ENCODE results near the gene SYNDIG1.
A peak's percentile ranks its signal among the peaks of the same experiment; 100 is the strongest.

The SYNDIG1 gene

GRCh38 chr20:24638591-24639548 is 169.4 kb downstream of the SYNDIG1 start:
- intact Hi-C loops (cut with DNase I): loop anchor here (10.0 kb wide), 1 partner anchor 134 kb away; no protein-coding TSS in a partner anchor
- DNase-seq: no peak

GRCh38 chr20:24640276-24640675 is 170.8 kb downstream of the SYNDIG1 start:
- intact Hi-C loops (cut with DNase I): no loop called here
- no peak for DNase-seq

GRCh38 chr20:24640686-24641085 is 171.3 kb downstream of the SYNDIG1 start:
- intact Hi-C loops (cut with DNase I): no loop called here

GRCh38 chr20:24643731-24644626 is 174.6 kb downstream of the SYNDIG1 start:
- no peak for DNase-seq
- intact Hi-C loops (cut with DNase I): no loop called here

More at GRCh38 chr20:24640686-24641085, 171.3 kb downstream of the SYNDIG1 start:
- no peak for DNase-seq

GRCh38 chr20:24646321-24646720 is 176.9 kb downstream of the SYNDIG1 start:
- no peak for DNase-seq
- intact Hi-C loops (cut with DNase I): no loop called here

GRCh38 chr20:24647713-24648112 is 178.3 kb downstream of the SYNDIG1 start:
- no peak for DNase-seq
- intact Hi-C loops (cut with DNase I): no loop called here

- peak in 2 of 10 donors; percentile 12 to 34 for DNase-seq
- intact Hi-C loops (cut with DNase I): no loop called here
Measured at GRCh38 chr20:24648481-24648880, 179.1 kb downstream of the SYNDIG1 start.

GRCh38 chr20:24648919-24649318 is 179.5 kb downstream of the SYNDIG1 start:
- peak in 2 of 10 donors; percentile 6 to 11 for DNase-seq
- intact Hi-C loops (cut with DNase I): no loop called here

GRCh38 chr20:24649787-24650490 is 180.5 kb downstream of the SYNDIG1 start:
- DNase-seq: peak in 4 of 10 donors; percentile 32 to 77 (median 52)
- intact Hi-C loops (cut with DNase I): no loop called here

GRCh38 chr20:24651171-24651975 is 181.9 kb downstream of the SYNDIG1 start:
- intact Hi-C loops (cut with DNase I): no loop called here

GRCh38 chr20:24651976-24652345 is 182.5 kb downstream of the SYNDIG1 start:
- intact Hi-C loops (cut with DNase I): no loop called here
- peak in 1 of 10 donors; percentile 3 for DNase-seq

More at GRCh38 chr20:24651171-24651975, 181.9 kb downstream of the SYNDIG1 start:
- peak in 1 of 10 donors; percentile 47 for DNase-seq

GRCh38 chr20:24653306-24653705 is 183.9 kb downstream of the SYNDIG1 start:
- intact Hi-C loops (cut with DNase I): no loop called here
- peak in 1 of 10 donors; percentile 25 for DNase-seq

- intact Hi-C loops (cut with DNase I): no loop called here
- no peak for DNase-seq
Measured at GRCh38 chr20:24654425-24654824, 185.0 kb downstream of the SYNDIG1 start.

- intact Hi-C loops (cut with DNase I): no loop called here
- DNase-seq: peak in 2 of 10 donors; percentile 40 to 62
Measured at GRCh38 chr20:24656391-24656790, 187.0 kb downstream of the SYNDIG1 start.

GRCh38 chr20:24657196-24657595 is 187.8 kb downstream of the SYNDIG1 start:
- intact Hi-C loops (cut with DNase I): no loop called here
- peak in 2 of 10 donors; percentile 49 to 70 for DNase-seq

- intact Hi-C loops (cut with DNase I): no loop called here
- DNase-seq: no peak
Measured at GRCh38 chr20:24657878-24658620, 188.6 kb downstream of the SYNDIG1 start.

GRCh38 chr20:24658920-24659660 is 189.7 kb downstream of the SYNDIG1 start:
- intact Hi-C loops (cut with DNase I): no loop called here
- no peak for DNase-seq

GRCh38 chr20:24659835-24660234 is 190.4 kb downstream of the SYNDIG1 start:
- intact Hi-C loops (cut with DNase I): no loop called here

More at GRCh38 chr20:24659835-24660234, 190.4 kb downstream of the SYNDIG1 start:
- no peak for DNase-seq
